Loucy (cell line): ENCODE measurements around the gene USP2.

ENCODE experiments used
- H2AFZ ChIP-seq: fragments of 200-600 bp; sonication (generic); 2 replicates; pipeline ENCODE4 v1.6.0; 2016; ENCODE audit warnings: antibody characterized with exemption, mild to moderate bottlenecking, low read length, moderate library complexity
- H3F3A ChIP-seq: fragments of 200-600 bp; 2 replicates; pipeline ENCODE4 v1.6.0; 2016; ENCODE audit warnings: antibody characterized with exemption, low read depth, mild to moderate bottlenecking
- H3K27me3 ChIP-seq: fragments of 200-600 bp; sonication (generic); 2 replicates; pipeline ENCODE4 v1.6.1; 2014; ENCODE audit warnings: low read length, mild to moderate bottlenecking; ENCODE audit not compliant: insufficient read depth, poor library complexity, severe bottlenecking
- H3K36me3 ChIP-seq: fragments of 200-600 bp; sonication (generic); 2 replicates; pipeline ENCODE4 v1.6.1; 2016; ENCODE audit warnings: low read length; ENCODE audit not compliant: insufficient read depth
- H3K4me1 ChIP-seq: fragments of 200-600 bp; sonication (generic); 2 replicates; pipeline ENCODE4 v1.5.1; 2014; ENCODE audit warnings: low read length, mild to moderate bottlenecking; ENCODE audit not compliant: insufficient read depth, poor library complexity, severe bottlenecking
- H3K4me2 ChIP-seq: fragments of 200-600 bp; sonication (generic); 2 replicates; pipeline ENCODE4 v1.6.0; 2014; ENCODE audit warnings: antibody characterized with exemption, low read length, low read depth, mild to moderate bottlenecking; ENCODE audit not compliant: poor library complexity, severe bottlenecking
- H3K4me3 ChIP-seq: fragments of 200-600 bp; sonication (generic); 2 replicates; pipeline ENCODE4 v1.5.1; 2014; ENCODE audit warnings: low read length, mild to moderate bottlenecking, mixed read lengths; ENCODE audit not compliant: poor library complexity, severe bottlenecking
- H3K79me2 ChIP-seq: fragments of 200-600 bp; sonication (generic); 2 replicates; pipeline ENCODE4 v1.6.1; 2014; ENCODE audit warnings: low read length; ENCODE audit not compliant: insufficient read depth
- H3K9ac ChIP-seq: fragments of 200-600 bp; sonication (generic); 2 replicates; pipeline ENCODE4 v1.6.0; 2014; ENCODE audit warnings: mild to moderate bottlenecking, low read depth, low read length, moderate library complexity; ENCODE audit not compliant: poor library complexity, severe bottlenecking
- H3K9me2 ChIP-seq: fragments of 200-600 bp; sonication (generic); replicated peaks from 2 replicates; pipeline ENCODE4 v1.6.1; 2016; ENCODE audit warnings: low read depth, low read length, mixed read lengths
- H3K9me3 ChIP-seq: fragments of 200-600 bp; sonication (generic); 2 replicates; pipeline ENCODE4 v1.6.1; 2014; ENCODE audit warnings: mild to moderate bottlenecking, antibody characterized with exemption, low read length, low read depth; ENCODE audit not compliant: insufficient read depth
- H4K20me1 ChIP-seq: fragments of 200-600 bp; sonication (generic); 2 replicates; pipeline ENCODE4 v1.6.0; 2014; ENCODE audit warnings: antibody characterized with exemption, low read length, mild to moderate bottlenecking; ENCODE audit not compliant: insufficient read depth, poor library complexity, severe bottlenecking
- EZH2phosphoT487 ChIP-seq: fragments of 200-600 bp; IDR thresholded peaks from 2 replicates; pipeline ENCODE4 v1.6.1; 2018; ENCODE audit warnings: antibody characterized with exemption, mild to moderate bottlenecking, moderate library complexity, borderline replicate concordance
- TF ChIP-seq, protein P1 (sequence below): fragments of 200-600 bp; sonication (generic); conservative IDR thresholded peaks from 2 replicates; pipeline ENCODE4 v1.5.1; 2014; ENCODE audit warnings: mild to moderate bottlenecking, antibody characterized with exemption, low read length

USP2 gene

DNA sequence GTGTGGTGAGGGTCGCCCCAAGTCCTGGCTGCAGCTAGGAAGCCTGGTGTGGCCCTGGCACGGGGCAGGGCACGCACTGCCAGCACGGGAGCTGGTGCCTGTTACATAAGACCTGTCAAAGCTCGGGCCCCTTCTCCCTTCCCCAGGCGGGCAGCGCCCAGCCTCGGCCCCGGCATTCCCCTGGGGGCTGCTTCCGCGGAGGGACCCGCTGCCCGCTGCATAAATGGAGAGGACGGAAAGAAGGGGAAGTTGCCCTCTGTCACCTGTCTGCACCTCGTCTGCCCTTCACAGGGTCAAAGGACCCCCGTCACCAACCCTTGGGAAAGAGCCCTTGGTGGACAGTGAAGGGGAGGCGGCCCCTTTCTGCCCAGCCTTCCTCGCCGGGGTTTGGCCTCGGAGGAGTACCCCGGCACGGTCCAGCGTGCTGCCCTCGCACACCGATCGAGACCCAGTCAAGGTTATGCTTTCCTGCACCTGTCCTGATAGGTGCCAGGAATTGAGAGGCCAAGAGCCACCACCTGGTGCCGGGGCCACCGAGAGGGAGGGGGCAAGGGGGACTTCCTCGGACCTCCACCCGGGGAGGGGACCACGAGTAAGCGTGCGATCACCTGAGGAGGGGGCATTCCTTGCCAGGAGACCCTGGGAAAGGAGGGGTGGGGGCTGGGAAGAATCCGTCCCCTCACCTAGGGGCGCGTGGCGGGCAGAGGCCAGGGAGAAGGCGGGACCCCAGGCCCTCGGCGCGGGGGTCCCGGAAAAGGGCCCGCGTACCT is 18.2 kb downstream of the USP2 start:
- no peak for TF ChIP-seq EZH2phosphoT487
- TF ChIP-seq, protein P1, sequence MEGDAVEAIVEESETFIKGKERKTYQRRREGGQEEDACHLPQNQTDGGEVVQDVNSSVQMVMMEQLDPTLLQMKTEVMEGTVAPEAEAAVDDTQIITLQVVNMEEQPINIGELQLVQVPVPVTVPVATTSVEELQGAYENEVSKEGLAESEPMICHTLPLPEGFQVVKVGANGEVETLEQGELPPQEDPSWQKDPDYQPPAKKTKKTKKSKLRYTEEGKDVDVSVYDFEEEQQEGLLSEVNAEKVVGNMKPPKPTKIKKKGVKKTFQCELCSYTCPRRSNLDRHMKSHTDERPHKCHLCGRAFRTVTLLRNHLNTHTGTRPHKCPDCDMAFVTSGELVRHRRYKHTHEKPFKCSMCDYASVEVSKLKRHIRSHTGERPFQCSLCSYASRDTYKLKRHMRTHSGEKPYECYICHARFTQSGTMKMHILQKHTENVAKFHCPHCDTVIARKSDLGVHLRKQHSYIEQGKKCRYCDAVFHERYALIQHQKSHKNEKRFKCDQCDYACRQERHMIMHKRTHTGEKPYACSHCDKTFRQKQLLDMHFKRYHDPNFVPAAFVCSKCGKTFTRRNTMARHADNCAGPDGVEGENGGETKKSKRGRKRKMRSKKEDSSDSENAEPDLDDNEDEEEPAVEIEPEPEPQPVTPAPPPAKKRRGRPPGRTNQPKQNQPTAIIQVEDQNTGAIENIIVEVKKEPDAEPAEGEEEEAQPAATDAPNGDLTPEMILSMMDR = no peak
- H3K4me2 ChIP-seq = no peak overlapping the region
- H3K9ac ChIP-seq = no peak overlapping the region

GRCh38 chr11:119362741-119363080 is 18.8 kb downstream of the USP2 start:
- Histone ChIP-seq H3K4me1 (peaks cover 10% of the 10 kb centered on the region), H3K27me3 (no peaks in the 10 kb centered on the region), H3F3A (no peaks in the 10 kb centered on the region), H2AFZ (no peak overlapping the region), H3K4me3 (no peak overlapping the region), H3K36me3 (no peaks in the 10 kb centered on the region), H3K9ac (no peak overlapping the region), H3K9me2 (no peaks in the 10 kb centered on the region), H4K20me1 (no peaks in the 10 kb centered on the region), H3K4me2 (no peak overlapping the region), H3K79me2 (no peaks in the 10 kb centered on the region), H3K9me3 (no peaks in the 10 kb centered on the region)
- TF ChIP-seq, protein P1 = no peak
- no peak for TF ChIP-seq EZH2phosphoT487

More for the DNA sequence above, 18.2 kb downstream of the USP2 start:
- Histone ChIP-seq H2AFZ (no peak overlapping the region), H3K9me2 (no peaks in the 10 kb centered on the region), H3K27me3 (no peaks in the 10 kb centered on the region), H3K9me3 (no peaks in the 10 kb centered on the region), H3F3A (no peaks in the 10 kb centered on the region), H3K79me2 (no peaks in the 10 kb centered on the region), H4K20me1 (no peaks in the 10 kb centered on the region), H3K36me3 (no peaks in the 10 kb centered on the region), H3K4me1 (peaks cover 10% of the 10 kb centered on the region), H3K4me3 (no peak overlapping the region)

GRCh38 chr11:119361941-119362725 is 19.4 kb downstream of the USP2 start:
- no peaks in the 10 kb centered on the region for H3K9me2 ChIP-seq
- TF ChIP-seq EZH2phosphoT487 = no peak
- TF ChIP-seq, protein P1 = no peak
- H3K4me1 ChIP-seq = peaks cover 10% of the 10 kb centered on the region
- no peak overlapping the region for H2AFZ ChIP-seq
- no peaks in the 10 kb centered on the region for H3K9me3 ChIP-seq
- no peaks in the 10 kb centered on the region for H3K79me2 ChIP-seq
- H3K9ac ChIP-seq = no peak overlapping the region
- no peaks in the 10 kb centered on the region for H3K27me3 ChIP-seq
- H3K4me3 ChIP-seq = no peak overlapping the region
- no peaks in the 10 kb centered on the region for H4K20me1 ChIP-seq
- H3K4me2 ChIP-seq = no peak overlapping the region
- H3K36me3 ChIP-seq = no peaks in the 10 kb centered on the region
- no peaks in the 10 kb centered on the region for H3F3A ChIP-seq
